Measurements from ENCODE around the gene ZMYM3. TPM values are rescaled to one million over a fixed set of nuclear protein-coding genes. Genes with fewer than 3 reads are reported as not detected.
A peak's percentile ranks its signal among the peaks of the same experiment; 100 is the strongest.

Gene ZMYM3
- total and polyA plus RNA-seq, 2 of the 4 experiments (the other 2 are of a cell fraction): 10.0 to 28.1 TPM

- Histone ChIP-seq H3K18ac (ENCODE audit: low read depth, low read length) (peak within 1 kb of the TSS; percentile 97), H2AK5ac (ENCODE audit: low read depth, low read length) (peak within 1 kb of the TSS; percentile 81), H3K4me2 (ENCODE audit: low read depth, low read length) (peak within 1 kb of the TSS; percentile 95), H2AFZ (replicated peaks; ENCODE audit: low read length, poor library complexity) (peak within 1 kb of the TSS; percentile 83), H2BK20ac (ENCODE audit: low read depth, low read length) (0 out of 2 replicates have a peak within 1 kb of the TSS, but pooled peaks have one; percentile 45), H4K5ac (ENCODE audit: low read depth, low read length) (peak within 1 kb of the TSS; percentile 97), H3K9me3 (ENCODE audit: control insufficient read depth, insufficient read depth, low read length) (peaks cover 2% of the 10 kb centered on the region; the same call in 1 of the 2 replicates), H2BK5ac (ENCODE audit: low read depth, low read length, poor library complexity, severe bottlenecking) (peak within 1 kb of the TSS; percentile 95), H3K56ac (ENCODE audit: extremely low read depth, insufficient read depth, low read length) (peak within 1 kb of the TSS; percentile 91), H3K4ac (ENCODE audit: low read depth, low read length) (peak within 1 kb of the TSS; percentile 94), H3K4me3 (ENCODE audit: insufficient read depth, low read depth, low read length) (peak within 1 kb of the TSS; percentile 90), H2BK15ac (ENCODE audit: low read depth, low read length) (peak within 1 kb of the TSS; percentile 67; the same call in 2 of the 3 replicates), H3K9me1 (ENCODE audit: insufficient read depth, low read length) (no peaks in the 10 kb centered on the region), H3K23ac (ENCODE audit: low read depth, low read length) (peak within 1 kb of the TSS; percentile 94), H3K4me1 (ENCODE audit: control insufficient read depth, insufficient read depth, low read length) (no peaks in the 10 kb centered on the region), H4K91ac (ENCODE audit: insufficient read depth, low read depth, low read length) (peak within 1 kb of the TSS; percentile 80), H3K14ac (replicated peaks; ENCODE audit: low read depth, low read length) (peak within 1 kb of the TSS; percentile 94), H4K8ac (ENCODE audit: low read depth in 2 of 2, low read length in 2 of 2) (peak within 1 kb of the TSS; percentile 90 to 99), H2BK120ac (ENCODE audit: low read depth, low read length) (peak within 1 kb of the TSS; percentile 86), H3K27me3 (ENCODE audit: control insufficient read depth, insufficient read depth, low read length) (no peaks in the 10 kb centered on the region), H2AK9ac (replicated peaks; ENCODE audit: low read depth, low read length, poor library complexity) (peak within 1 kb of the TSS; percentile 90), H3K9ac (ENCODE audit: low read depth, low read length) (peak within 1 kb of the TSS; percentile 94), H3K36me3 (ENCODE audit: control insufficient read depth, insufficient read depth, low read length) (peaks cover 6% of the 10 kb centered on the region), H3K79me1 (ENCODE audit: low read depth in 1 of 2, low read length in 2 of 2) (no peaks in the 10 kb centered on the region; a peak in 1 of 4 replicates), H4K20me1 (ENCODE audit: insufficient read depth, low read length) (peaks cover 31% of the 10 kb centered on the region), H3K27ac (ENCODE audit: insufficient read depth, low read length) (peak within 1 kb of the TSS; percentile 98)
- WGBS, 2 experiments (ENCODE audit: extremely low coverage in 2 of 2, insufficient read length in 1 of 2): 32% methylated on average over 14 of the region's 57 CpGs; no CpG with 5 or more reads in 1 of the 2 experiments
- POLR2A ChIA-PET (ENCODE audit: unreplicated experiment): interaction anchor here (0.6 to 0.9 kb wide), 2 partner anchors 9 to 77 kb away, joined by 3 read pairs; no protein-coding TSS in a partner anchor
- DNase-seq (peak; percentile 99), ATAC-seq (ENCODE audit: low read depth) (peak; percentile 84)
- CTCF ChIA-PET: interaction anchor here (0.7 kb wide), 1 partner anchor 134 kb away, joined by 4 read pairs; no protein-coding TSS in a partner anchor
- TF ChIP-seq CTCF (conservative IDR thresholded peaks at IDR 0.05; ENCODE audit: low read depth, low read length): 0 out of 2 replicates have a peak, but pooled peaks have one; percentile 23
- TF ChIP-seq MAZ (IDR thresholded peaks at IDR 0.05; ENCODE audit: borderline replicate concordance, low read depth, low read length): peak; percentile 9; the same call in 1 of the 2 replicates
- no peak for TF ChIP-seq MXI1 (IDR thresholded peaks at IDR 0.05; ENCODE audit: borderline replicate concordance, low read depth, low read length)
- TF ChIP-seq POLR2A (IDR thresholded peaks at IDR 0.05; ENCODE audit: low read depth, low read length): peak; percentile 89
- dilution Hi-C loops (cut with HindIII; ENCODE audit: low sequenced_read_pairs, unreplicated experiment) (no loop called here), intact Hi-C loops (cut with micrococcal nuclease) (loop anchor here (2.0 to 5.0 kb wide), 3 partner anchors 29 to 101 kb away; partner anchors contain the start of genes TAF1 and ZMYM3), in situ Hi-C loops (cut with MboI; ENCODE audit: low sequenced_read_pairs) (no loop called here)
- BruUV-seq (replicated peaks): TSS peak; percentile 58
Observed at GRCh38 chrX:71283403-71284143, 29.6 kb upstream of the ZMYM3 start, which contains the start of gene NONO. NONO (plus strand) TSS chrX:71283635; CDS start chrX:71290638, 7,003 bp downstream.

Measured in IMR-90 (cell line).